H9 (cell line): ENCODE measurements around the gene BRCA2. TPM values are rescaled to one million over a fixed set of nuclear protein-coding genes. Genes with fewer than 3 reads are reported as not detected.

ENCODE experiments used
- DNase-seq: peaks from one replicate; pipeline ENCODE4 v3.0.0-alpha.2; 2017
- H2AFZ ChIP-seq: one replicate; pipeline ENCODE4 v1.6.1; 2013; ENCODE audit warnings: mild to moderate bottlenecking, low read length, control low read depth, moderate library complexity
- H2AK5ac ChIP-seq: 2 replicates; pipeline ENCODE4 v1.6.1; 2013; ENCODE audit warnings: low read length, control low read depth, mixed read lengths; ENCODE audit not compliant: insufficient read length
- H2BK120ac ChIP-seq: one replicate; pipeline ENCODE4 v1.6.1; 2013; ENCODE audit warnings: low read depth, mild to moderate bottlenecking, low read length, control low read depth, inconsistent platforms; ENCODE audit not compliant: poor library complexity, severe bottlenecking
- H2BK12ac ChIP-seq: 2 replicates; pipeline ENCODE4 v1.6.1; 2013; ENCODE audit warnings: low read length, control low read depth, mixed read lengths, low read depth; ENCODE audit not compliant: insufficient read length
- H2BK15ac ChIP-seq: 2 replicates; pipeline ENCODE4 v1.6.1; 2013; ENCODE audit warnings: low read depth, low read length, control low read depth
- H2BK20ac ChIP-seq: one replicate; pipeline ENCODE4 v1.6.1; 2013; ENCODE audit warnings: low read depth, mild to moderate bottlenecking, low read length, control low read depth, inconsistent platforms; ENCODE audit not compliant: poor library complexity, severe bottlenecking
- H2BK5ac ChIP-seq: 2 replicates; pipeline ENCODE4 v1.6.1; 2013; ENCODE audit warnings: low read length, control low read depth, mixed read lengths; ENCODE audit not compliant: insufficient read length
- H3K14ac ChIP-seq: 2 replicates; pipeline ENCODE4 v1.6.1; 2013; ENCODE audit warnings: low read length, control low read depth; ENCODE audit not compliant: insufficient read depth
- H3K18ac ChIP-seq: 2 replicates; pipeline ENCODE4 v1.6.1; 2013; ENCODE audit warnings: low read depth, mild to moderate bottlenecking, mixed read lengths, low read length, control low read depth; ENCODE audit not compliant: insufficient read length
- H3K23ac ChIP-seq: 2 replicates; pipeline ENCODE4 v1.6.1; 2013; ENCODE audit warnings: low read length, control low read depth, mixed read lengths, low read depth; ENCODE audit not compliant: insufficient read length
- H3K23me2 ChIP-seq: 2 replicates; pipeline ENCODE4 v1.6.1; 2013; ENCODE audit warnings: low read depth, mild to moderate bottlenecking, mixed read lengths, low read length, control low read depth; ENCODE audit not compliant: insufficient read length, poor library complexity, severe bottlenecking
- H3K27ac ChIP-seq: 2 replicates; pipeline ENCODE4 v1.5.1; 2013; ENCODE audit warnings: low read length, control low read depth, mixed read lengths, low read depth; ENCODE audit not compliant: insufficient read length
- H3K27me3 ChIP-seq: 2 replicates; pipeline ENCODE4 v1.6.1; 2013; ENCODE audit warnings: low read length, control low read depth, inconsistent platforms; ENCODE audit not compliant: insufficient read depth
- H3K4ac ChIP-seq: 2 replicates; pipeline ENCODE4 v1.6.1; 2013; ENCODE audit warnings: low read depth, mild to moderate bottlenecking, control low read depth, inconsistent platforms, low read length, moderate library complexity
- H3K4me1 ChIP-seq: 2 replicates; pipeline ENCODE4 v1.6.1; 2013; ENCODE audit warnings: low read length, control low read depth, inconsistent platforms; ENCODE audit not compliant: insufficient read depth
- H3K4me2 ChIP-seq: 2 replicates; pipeline ENCODE4 v1.6.1; 2013; ENCODE audit warnings: low read length, control low read depth, mixed read lengths; ENCODE audit not compliant: insufficient read length, insufficient read depth
- H3K56ac ChIP-seq: 2 replicates; pipeline ENCODE4 v1.6.1; 2013; ENCODE audit warnings: low read depth, mild to moderate bottlenecking, mixed read lengths, low read length, control low read depth; ENCODE audit not compliant: insufficient read length
- H3K79me1 ChIP-seq: 2 replicates; pipeline ENCODE4 v1.6.1; 2013; ENCODE audit warnings: low read depth, mild to moderate bottlenecking, moderate library complexity, low read length, control low read depth, inconsistent platforms; ENCODE audit not compliant: insufficient read depth, poor library complexity, severe bottlenecking
- H3K79me2 ChIP-seq: 2 replicates; pipeline ENCODE4 v1.6.1; 2013; ENCODE audit warnings: low read length, control low read depth, inconsistent platforms; ENCODE audit not compliant: insufficient read depth
- H3K9ac ChIP-seq: 2 replicates; pipeline ENCODE4 v1.6.1; 2013; ENCODE audit warnings: low read length, control low read depth, mixed read lengths; ENCODE audit not compliant: insufficient read length; ENCODE audit errors: extremely low read depth
- H3K9me3 ChIP-seq: one replicate; pipeline ENCODE4 v1.6.1; 2013; ENCODE audit warnings: low read depth, low read length, inconsistent platforms; ENCODE audit not compliant: control insufficient read depth
- H3T11ph ChIP-seq: one replicate; pipeline ENCODE4 v1.6.1; 2013; ENCODE audit warnings: mild to moderate bottlenecking, low read length, control low read depth, inconsistent platforms
- H4K20me1 ChIP-seq: one replicate; pipeline ENCODE4 v1.6.1; 2013; ENCODE audit not compliant: control insufficient read depth, insufficient read length, insufficient read depth
- H4K5ac ChIP-seq: 2 replicates; pipeline ENCODE4 v1.6.1; 2013; ENCODE audit warnings: low read depth, mild to moderate bottlenecking, mixed read lengths, low read length, control low read depth; ENCODE audit not compliant: insufficient read length
- H4K8ac ChIP-seq: replicated peaks from 2 replicates; pipeline ENCODE4 v1.6.1; 2013; ENCODE audit warnings: low read length, control low read depth, mixed read lengths, low read depth; ENCODE audit not compliant: insufficient read length
- H4K91ac ChIP-seq: 2 replicates; pipeline ENCODE4 v1.6.1; 2013; ENCODE audit warnings: low read depth, mild to moderate bottlenecking, moderate library complexity, mixed read lengths, low read length, control low read depth; ENCODE audit not compliant: insufficient read length
- H3K27ac Mint-ChIP-seq, 3 experiments: 2 replicates in 2 of 3; 3 replicates in 1 of 3; pipeline ENCODE4 v1.8.0; 2020 to 2021; ENCODE audit warnings: mixed read lengths in 3 of 3, mild to moderate bottlenecking in 1 of 3, moderate library complexity in 1 of 3
- H3K27me3 Mint-ChIP-seq: 2 replicates; pipeline ENCODE4 v1.8.0; 2021; ENCODE audit warnings: low read depth, mild to moderate bottlenecking, moderate library complexity, mixed read lengths
- H3K36me3 Mint-ChIP-seq, 3 experiments: 2 replicates in 2 of 3; 3 replicates in 1 of 3; pipeline ENCODE4 v1.8.0; 2020 to 2021; ENCODE audit warnings: low read depth in 3 of 3, mixed read lengths in 3 of 3; ENCODE audit not compliant: insufficient read depth in 1 of 3
- H3K4me1 Mint-ChIP-seq, 2 experiments: 2 replicates each; pipeline ENCODE4 v1.8.0; 2020; ENCODE audit warnings: mixed read lengths in 2 of 2
- H3K4me3 Mint-ChIP-seq, 2 experiments: 2 replicates in 1 of 2; 3 replicates in 1 of 2; pipeline ENCODE4 v1.8.0; 2020 to 2021; ENCODE audit warnings: mild to moderate bottlenecking in 2 of 2, mixed read lengths in 2 of 2, moderate library complexity in 1 of 2
- H3K9me3 Mint-ChIP-seq, 2 experiments: 2 replicates in 1 of 2; 3 replicates in 1 of 2; pipeline ENCODE4 v1.8.0; 2020; ENCODE audit warnings: mild to moderate bottlenecking in 2 of 2, mixed read lengths in 2 of 2, moderate library complexity in 1 of 2
- WGBS: extraction: QIAGEN DNeasy Blood & Tissue Kit; methylation state at CpG from one replicate; pipeline ENCODE4 v1.1.7; 2013; ENCODE audit warnings: missing lambda C conversion rate, low lambda C conversion rate, mixed read lengths; ENCODE audit not compliant: insufficient read length; ENCODE audit errors: extremely low coverage; 5-methylcytosine and 5-hydroxymethylcytosine counted together
- total RNA-seq: library from RNA; stranded (reverse); gene quantifications from 2 replicates; pipeline ENCODE4 v1.2.1, GENCODE V29; 2021
- TF ChIP-seq, protein P1 (sequence below): fragments of 200-600 bp; sonication (generic); conservative IDR thresholded peaks from 3 replicates; pipeline ENCODE4 v1.8.0; 2021; ENCODE audit warnings: antibody characterized with exemption, mild to moderate bottlenecking

The BRCA2 gene
- total RNA-seq, 1 experiment from 2014 or later, result 17.0 TPM

DNA sequence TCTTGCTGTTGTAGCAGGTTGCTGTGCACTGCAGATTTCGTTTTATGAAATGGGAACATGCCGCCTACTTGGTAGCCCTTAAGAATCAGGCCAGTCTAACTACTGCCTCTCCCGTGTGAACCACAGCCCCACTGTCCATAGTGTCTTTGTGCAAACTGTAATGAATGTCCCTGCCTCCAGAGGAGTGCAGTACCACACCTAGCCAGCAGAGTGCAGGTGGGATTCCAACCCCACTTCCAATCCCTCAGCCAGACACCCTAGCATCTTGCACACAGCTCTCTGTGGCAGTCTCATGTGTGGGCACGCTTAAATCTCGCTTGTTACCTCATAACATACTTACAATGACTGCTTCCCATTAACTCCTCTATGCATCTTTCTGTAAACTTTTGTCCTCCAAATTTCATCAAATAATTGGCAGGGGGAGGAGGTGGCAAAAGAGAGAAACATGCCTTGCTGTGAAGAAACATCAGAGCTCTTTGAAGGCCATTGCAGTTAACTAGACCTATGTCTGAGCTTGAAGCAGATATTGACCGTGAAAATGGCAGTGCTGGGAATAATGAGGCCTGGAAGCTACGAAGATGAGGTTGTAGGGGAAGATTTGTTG, 47.4 kb upstream of the BRCA2 start:
- Histone ChIP-seq H3K79me1 (no peaks in the 10 kb centered on the region), H3K23ac (no peak overlapping the region), H3K27ac (no peak overlapping the region), H4K91ac (no peak overlapping the region), H2AK5ac (no peak overlapping the region), H3K79me2 (no peaks in the 10 kb centered on the region), H2BK5ac (no peak overlapping the region), H3K9me3 (no peaks in the 10 kb centered on the region), H3K4me2 (no peak overlapping the region), H3K4me1 (no peaks in the 10 kb centered on the region), H3K18ac (no peak overlapping the region), H3K14ac (no peak overlapping the region), H2BK12ac (no peak overlapping the region), H2BK20ac (no peak overlapping the region), H2BK120ac (no peak overlapping the region), H3K27me3 (no peaks in the 10 kb centered on the region), H3K4ac (no peak overlapping the region), H2AFZ (no peak overlapping the region), H3K56ac (no peak overlapping the region), H2BK15ac (no peak overlapping the region), H4K8ac (no peak overlapping the region), H4K20me1 (no peaks in the 10 kb centered on the region), H3K23me2 (no peaks in the 10 kb centered on the region), H3K9ac (no peak overlapping the region), H3T11ph (no peak overlapping the region), H4K5ac (no peak overlapping the region)
- Mint-ChIP-seq H3K9me3 (no peaks in the 10 kb centered on the region), H3K4me3 (no peak overlapping the region), H3K4me1 (no peaks in the 10 kb centered on the region; a peak in 1 of 4 replicates), H3K36me3 (no peaks in the 10 kb centered on the region), H3K27ac (no peak overlapping the region), H3K27me3 (no peaks in the 10 kb centered on the region)
- peak; percentile 85 for DNase-seq
- WGBS, result no CpG with 5 or more reads among the region's 7 CpGs
- TF ChIP-seq, protein P1, sequence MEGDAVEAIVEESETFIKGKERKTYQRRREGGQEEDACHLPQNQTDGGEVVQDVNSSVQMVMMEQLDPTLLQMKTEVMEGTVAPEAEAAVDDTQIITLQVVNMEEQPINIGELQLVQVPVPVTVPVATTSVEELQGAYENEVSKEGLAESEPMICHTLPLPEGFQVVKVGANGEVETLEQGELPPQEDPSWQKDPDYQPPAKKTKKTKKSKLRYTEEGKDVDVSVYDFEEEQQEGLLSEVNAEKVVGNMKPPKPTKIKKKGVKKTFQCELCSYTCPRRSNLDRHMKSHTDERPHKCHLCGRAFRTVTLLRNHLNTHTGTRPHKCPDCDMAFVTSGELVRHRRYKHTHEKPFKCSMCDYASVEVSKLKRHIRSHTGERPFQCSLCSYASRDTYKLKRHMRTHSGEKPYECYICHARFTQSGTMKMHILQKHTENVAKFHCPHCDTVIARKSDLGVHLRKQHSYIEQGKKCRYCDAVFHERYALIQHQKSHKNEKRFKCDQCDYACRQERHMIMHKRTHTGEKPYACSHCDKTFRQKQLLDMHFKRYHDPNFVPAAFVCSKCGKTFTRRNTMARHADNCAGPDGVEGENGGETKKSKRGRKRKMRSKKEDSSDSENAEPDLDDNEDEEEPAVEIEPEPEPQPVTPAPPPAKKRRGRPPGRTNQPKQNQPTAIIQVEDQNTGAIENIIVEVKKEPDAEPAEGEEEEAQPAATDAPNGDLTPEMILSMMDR, result peak; percentile 94
